ENCODE measurements around the gene FLT4.

GRCh38 chr5:180646289-180646962, 3.0 kb downstream of the FLT4 start:
- TF ChIP-seq CTCF (IDR thresholded peaks at IDR 0.05) (no peak), POLR2A (IDR thresholded peaks at IDR 0.05) (no peak)
